OCI-LY1 (cell line): ENCODE data around the gene HDHD5.
A peak's percentile ranks its signal among the peaks of the same experiment; 100 is the strongest.

Source experiments
- H2AFZ ChIP-seq: fragments of 200-600 bp; sonication (generic), shearing (Covaris generic); 2 replicates; pipeline ENCODE4 v1.6.0; 2014; ENCODE audit warnings: antibody characterized with exemption, mild to moderate bottlenecking, low read length
- H3F3A ChIP-seq: fragments of 200-600 bp; sonication (generic), shearing (Covaris generic); 2 replicates; pipeline ENCODE4 v1.6.0; 2014; ENCODE audit warnings: mild to moderate bottlenecking, antibody characterized with exemption, low read length, moderate library complexity; ENCODE audit not compliant: insufficient read depth
- H3K27ac ChIP-seq: fragments of 200-600 bp; sonication (generic); 2 replicates; pipeline ENCODE4 v1.5.1; 2014; ENCODE audit warnings: low read length, mixed run types, mild to moderate bottlenecking, low read depth; ENCODE audit not compliant: poor library complexity, severe bottlenecking
- H3K27me3 ChIP-seq: fragments of 200-600 bp; sonication (generic); 2 replicates; pipeline ENCODE4 v1.6.0; 2014; ENCODE audit warnings: antibody characterized with exemption, mild to moderate bottlenecking, low read length, moderate library complexity; ENCODE audit not compliant: insufficient read depth
- H3K36me3 ChIP-seq: fragments of 200-600 bp; sonication (generic); 2 replicates; pipeline ENCODE4 v1.6.1; 2014; ENCODE audit warnings: mild to moderate bottlenecking, antibody characterized with exemption, low read length, moderate library complexity, mixed read lengths; ENCODE audit not compliant: insufficient read depth
- H3K4me1 ChIP-seq: fragments of 200-600 bp; sonication (generic); 2 replicates; pipeline ENCODE4 v1.5.1; 2014; ENCODE audit warnings: mild to moderate bottlenecking, low read length, moderate library complexity; ENCODE audit not compliant: insufficient read depth, severe bottlenecking
- H3K4me2 ChIP-seq: fragments of 200-600 bp; sonication (generic), shearing (Covaris generic); 2 replicates; pipeline ENCODE4 v1.6.1; 2014; ENCODE audit warnings: low read length
- H3K4me3 ChIP-seq: fragments of 200-600 bp; sonication (generic); 2 replicates; pipeline ENCODE4 v1.5.1; 2014; ENCODE audit warnings: low read length, low read depth, mild to moderate bottlenecking, mixed read lengths; ENCODE audit not compliant: poor library complexity, severe bottlenecking
- H3K79me2 ChIP-seq: fragments of 200-600 bp; shearing (Covaris generic); 2 replicates; pipeline ENCODE4 v1.6.1; 2016; ENCODE audit warnings: mixed run types, low read length, mixed read lengths; ENCODE audit not compliant: insufficient read depth
- H3K9ac ChIP-seq: fragments of 200-600 bp; sonication (generic), shearing (Covaris generic); 2 replicates; pipeline ENCODE4 v1.6.1; 2014; ENCODE audit warnings: mild to moderate bottlenecking, low read length, mixed read lengths
- H3K9me2 ChIP-seq: fragments of 200-600 bp; sonication (generic), shearing (Covaris generic); 2 replicates; pipeline ENCODE4 v1.6.1; 2014; ENCODE audit warnings: low read depth, mild to moderate bottlenecking, low read length, mixed read lengths
- H3K9me3 ChIP-seq: fragments of 200-600 bp; shearing (Covaris generic); 2 replicates; pipeline ENCODE4 v1.6.1; 2014; ENCODE audit warnings: low read length, mixed read lengths
- H4K20me1 ChIP-seq: fragments of 200-600 bp; sonication (generic), shearing (Covaris generic); 2 replicates; pipeline ENCODE4 v1.6.0; 2016; ENCODE audit warnings: mild to moderate bottlenecking, low read length; ENCODE audit not compliant: insufficient read depth
- CTCF ChIP-seq: fragments of 200-600 bp; sonication (generic), shearing (Covaris generic); IDR thresholded peaks from 2 replicates; pipeline ENCODE4 v1.5.1; 2017; ENCODE audit warnings: mild to moderate bottlenecking, antibody characterized with exemption, low read length, moderate library complexity, mixed read lengths
- EZH2 ChIP-seq: fragments of 200-600 bp; sonication (generic), shearing (Covaris generic); IDR thresholded peaks from 2 replicates; pipeline ENCODE4 v1.8.0; 2017; ENCODE audit warnings: borderline replicate concordance, mixed run types, mild to moderate bottlenecking, antibody characterized with exemption, low read length, moderate library complexity, mixed read lengths

The HDHD5 gene

GRCh38 chr22:17161991-17162390 lies 2.9 kb upstream of the HDHD5 start:
- no peak overlapping the region for H3K9ac ChIP-seq
- H3K79me2 ChIP-seq = peaks cover 7% of the 10 kb centered on the region
- no peaks in the 10 kb centered on the region for H4K20me1 ChIP-seq
- no peaks in the 10 kb centered on the region for H3K9me2 ChIP-seq
- TF ChIP-seq EZH2 (no peak), CTCF (no peak)
- H3K36me3 ChIP-seq = peaks cover 3% of the 10 kb centered on the region; the same call in 1 of the 2 replicates
- H3F3A ChIP-seq = no peaks in the 10 kb centered on the region
- H3K4me2 ChIP-seq = no peak overlapping the region
- no peak overlapping the region for H3K27ac ChIP-seq
- H3K4me1 ChIP-seq = peaks cover 24% of the 10 kb centered on the region
- no peaks in the 10 kb centered on the region for H3K27me3 ChIP-seq
- no peak overlapping the region for H2AFZ ChIP-seq
- H3K9me3 ChIP-seq = no peaks in the 10 kb centered on the region
- no peak overlapping the region for H3K4me3 ChIP-seq

GRCh38 chr22:17159504-17159951 lies 451 bp upstream of the HDHD5 start:
- peaks cover 3% of the 10 kb centered on the region; the same call in 1 of the 2 replicates for H3K36me3 ChIP-seq
- H3K9me3 ChIP-seq = no peaks in the 10 kb centered on the region
- TF ChIP-seq EZH2 (no peak), CTCF (no peak)
- no peak overlapping the region for H3K27ac ChIP-seq
- no peaks in the 10 kb centered on the region for H3F3A ChIP-seq
- peak overlapping the region; percentile 96 for H3K4me3 ChIP-seq
- peaks cover 30% of the 10 kb centered on the region for H3K4me1 ChIP-seq
- H3K9me2 ChIP-seq = no peaks in the 10 kb centered on the region
- H3K27me3 ChIP-seq = no peaks in the 10 kb centered on the region
- H3K79me2 ChIP-seq = peaks cover 7% of the 10 kb centered on the region
- peak overlapping the region; percentile 97 for H3K4me2 ChIP-seq
- peak overlapping the region; percentile 52 for H3K9ac ChIP-seq
- H2AFZ ChIP-seq = no peak overlapping the region
- no peaks in the 10 kb centered on the region for H4K20me1 ChIP-seq

- Histone ChIP-seq H3K36me3 (peaks cover 3% of the 10 kb centered on the region; the same call in 1 of the 2 replicates), H3K9me3 (no peaks in the 10 kb centered on the region), H3F3A (no peaks in the 10 kb centered on the region), H4K20me1 (no peaks in the 10 kb centered on the region), H3K4me1 (peaks cover 30% of the 10 kb centered on the region), H3K79me2 (peaks cover 7% of the 10 kb centered on the region), H2AFZ (no peak overlapping the region), H3K27ac (peak overlapping the region; percentile 72), H3K4me3 (peak overlapping the region; percentile 96), H3K9me2 (no peaks in the 10 kb centered on the region), H3K27me3 (no peaks in the 10 kb centered on the region), H3K9ac (peak overlapping the region; percentile 94), H3K4me2 (peak overlapping the region; percentile 97)
- TF ChIP-seq CTCF (no peak), EZH2 (no peak)
Measured at GRCh38 chr22:17158176-17158567, 905 bp downstream of the HDHD5 start.
